ENCODE measurements around the gene POLRMT.
"Not testable (repeated sequence)": the region's sequence is repeated elsewhere in the genome, so short reads cannot be mapped to it uniquely, and the experiment has no call there.

POLRMT gene

DNA sequence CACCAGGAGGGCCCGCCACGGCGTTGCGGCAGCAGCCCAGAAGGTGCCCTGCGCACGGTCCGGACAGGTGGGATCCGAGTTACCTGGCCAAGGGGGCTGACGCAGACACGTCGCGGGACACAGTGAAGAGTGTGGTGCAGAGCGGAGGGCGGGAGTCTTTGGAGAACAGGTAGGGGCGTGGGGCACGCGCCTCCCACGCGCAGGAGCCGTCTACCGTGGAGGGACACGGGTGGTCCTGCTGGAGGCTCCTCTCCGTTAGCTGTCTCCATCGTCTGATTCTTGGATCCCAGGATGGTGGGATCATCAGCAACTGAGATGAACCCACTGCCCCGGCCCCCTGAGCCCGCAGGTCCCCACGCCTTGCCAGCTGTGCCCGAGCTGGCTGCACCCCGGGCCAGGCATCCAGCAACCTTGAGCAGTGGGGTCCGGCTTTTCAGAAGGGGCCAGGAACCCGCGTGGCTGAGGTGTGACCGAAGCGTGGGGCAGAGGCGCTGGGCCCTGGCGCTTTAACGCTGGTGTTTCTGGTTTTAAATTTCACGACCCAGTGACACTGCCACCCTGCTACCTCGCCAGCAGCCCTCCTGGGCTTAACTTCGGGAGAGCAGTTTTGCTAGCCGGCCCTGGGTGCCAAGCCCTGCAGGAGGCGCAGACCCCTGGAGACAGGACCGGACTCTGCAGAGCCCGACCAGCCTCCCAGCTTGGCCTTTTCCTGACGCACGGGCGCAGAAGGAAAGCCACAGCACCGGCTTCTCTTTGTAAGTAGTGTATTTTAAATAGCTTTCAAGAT lies 13.6 kb upstream of the POLRMT start:
- DNase-seq = no peak

DNA sequence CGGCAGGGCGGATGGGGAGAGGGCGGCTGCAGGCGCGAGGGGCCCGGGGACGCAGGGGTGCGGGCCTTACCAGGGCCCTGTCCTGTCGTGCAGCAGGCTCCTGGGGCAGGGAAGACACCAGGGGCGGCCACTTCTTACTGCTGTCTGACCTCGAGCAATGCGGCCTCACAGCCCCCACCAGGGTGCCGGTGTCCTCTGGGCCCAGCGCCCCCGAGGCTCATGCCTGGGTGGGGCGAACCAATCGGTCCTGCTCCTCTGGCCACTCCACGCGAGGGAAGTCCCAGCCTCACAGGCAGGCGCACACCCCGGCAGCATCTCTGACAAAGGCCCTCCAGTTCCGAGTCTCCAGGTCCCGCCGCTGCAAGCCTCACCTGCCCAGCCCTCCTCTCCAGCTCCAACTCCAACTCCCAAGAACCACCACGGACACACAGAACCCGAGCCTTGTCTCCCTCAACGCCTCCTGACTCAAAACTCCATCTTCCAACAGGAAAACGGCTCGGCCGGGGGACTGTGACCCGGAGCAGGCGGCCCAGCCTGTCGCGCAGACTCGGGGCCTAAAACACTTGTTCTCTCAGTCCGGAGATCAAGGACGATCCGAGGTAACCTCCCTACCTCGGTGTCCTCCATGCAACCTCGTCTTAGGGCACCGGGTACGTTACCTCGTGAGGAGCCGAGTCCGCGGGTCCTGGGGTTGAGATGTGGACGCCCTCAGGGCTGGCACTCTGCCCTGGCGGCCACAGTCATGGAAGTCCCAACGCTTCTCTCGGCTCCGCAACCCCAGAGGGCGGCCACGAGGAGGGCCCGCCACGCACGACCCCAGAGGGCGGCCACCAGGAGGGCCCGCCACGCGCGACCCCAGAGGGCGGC lies 12.8 kb upstream of the POLRMT start:
- DNase-seq = no peak

DNA sequence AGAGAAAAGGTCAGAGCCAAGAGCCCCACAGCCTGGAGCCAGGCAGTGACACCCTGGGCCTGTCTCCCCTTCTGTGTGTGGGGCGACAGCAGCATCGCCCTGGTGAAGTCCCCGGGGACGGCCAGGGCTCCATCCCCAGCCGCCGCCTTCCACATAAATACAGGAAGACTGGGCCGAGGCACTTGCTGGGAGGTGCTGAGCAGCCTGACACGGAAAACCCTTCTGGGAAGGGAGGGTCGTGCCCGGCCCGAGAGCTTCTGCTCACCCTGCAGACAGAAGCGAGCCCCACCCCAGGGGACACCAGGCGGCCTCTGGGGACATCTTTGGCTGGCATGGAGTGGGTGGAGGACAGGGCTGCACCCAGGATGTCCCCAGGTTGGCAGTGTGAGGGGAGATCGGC lies 11.5 kb upstream of the POLRMT start:
- DNase-seq = no peak

DNA sequence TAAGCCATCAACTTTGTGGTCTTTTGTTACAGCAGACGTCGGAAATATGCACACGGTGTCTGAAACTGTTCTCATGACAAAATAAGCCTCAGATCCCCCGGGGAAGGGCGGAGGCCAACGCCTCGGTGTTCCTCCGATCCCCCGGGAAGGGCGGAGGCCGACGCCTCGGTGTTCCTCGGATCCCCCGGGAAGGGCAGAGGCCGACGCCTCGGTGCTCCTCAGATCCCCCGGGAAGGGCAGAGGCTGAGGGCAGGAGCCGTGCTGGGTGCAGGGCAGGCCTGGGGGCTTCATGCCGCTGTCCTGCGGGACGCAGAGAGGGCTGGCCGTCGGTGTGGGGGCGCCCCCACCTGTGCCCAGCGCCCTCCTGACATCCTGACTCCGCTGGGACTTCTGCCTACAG lies 11.0 kb upstream of the POLRMT start:
- DNase-seq = no peak

DNA sequence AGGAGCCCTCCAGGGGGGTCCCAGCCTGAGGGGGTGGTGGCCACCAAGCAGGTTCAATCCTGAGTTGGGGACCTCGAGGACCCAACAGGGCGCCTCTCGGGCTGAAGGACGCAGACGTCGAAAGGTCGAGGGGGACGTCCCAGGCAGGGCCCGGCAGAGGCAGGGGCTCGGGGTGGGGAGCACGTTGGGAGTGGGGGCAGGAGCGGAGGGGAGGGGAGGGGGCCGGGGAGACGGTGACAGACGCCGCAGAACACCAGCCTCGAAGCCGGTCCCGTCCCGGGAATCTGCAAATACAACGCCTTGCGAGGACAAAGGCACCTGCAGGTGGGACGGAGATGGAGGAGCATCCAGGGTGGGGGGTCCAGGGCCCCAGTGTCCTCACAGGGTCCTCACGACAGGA lies 10.4 kb upstream of the POLRMT start:
- no peak for DNase-seq

DNA sequence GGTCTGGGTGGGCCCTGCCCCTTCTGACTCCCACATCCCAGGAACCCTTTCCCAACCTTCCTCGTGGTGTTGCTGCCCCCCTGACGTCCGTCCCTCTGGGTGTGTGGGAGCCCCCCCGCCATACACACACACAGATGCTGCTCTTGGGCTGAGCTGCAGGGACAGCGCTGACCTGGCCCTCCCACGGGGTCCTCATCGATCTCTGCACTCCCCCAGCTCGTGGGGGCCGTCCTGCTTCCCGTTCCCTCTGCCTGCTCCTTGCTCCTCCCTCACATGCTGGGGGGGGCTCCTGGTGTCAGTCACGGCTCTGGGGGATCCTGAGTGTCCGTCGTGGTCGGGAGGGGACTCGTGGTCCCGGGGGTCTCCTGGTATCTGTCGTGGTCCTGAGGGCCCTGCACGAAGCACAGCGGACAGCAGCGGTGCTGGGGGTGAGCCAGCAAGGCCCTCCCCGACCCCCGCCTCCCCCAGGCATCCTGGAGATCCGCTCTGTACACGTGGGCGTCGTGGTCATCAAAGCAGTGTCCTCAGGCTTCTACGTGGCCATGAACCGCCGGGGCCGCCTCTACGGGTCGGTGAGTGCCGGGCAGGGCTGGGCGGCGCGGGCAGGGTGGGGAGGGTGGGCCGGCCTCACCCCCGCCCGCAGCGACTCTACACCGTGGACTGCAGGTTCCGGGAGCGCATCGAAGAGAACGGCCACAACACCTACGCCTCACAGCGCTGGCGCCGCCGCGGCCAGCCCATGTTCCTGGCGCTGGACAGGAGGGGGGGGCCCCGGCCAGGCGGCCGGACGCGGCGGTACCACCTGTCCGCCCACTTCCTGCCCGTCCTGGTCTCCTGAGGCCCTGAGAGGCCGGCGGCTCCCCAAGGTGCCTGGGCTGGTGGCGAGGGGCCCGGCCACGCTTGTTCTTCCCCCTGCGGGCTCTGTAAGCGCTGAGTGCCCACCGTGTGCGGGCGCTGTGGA lies 9.7 kb upstream of the POLRMT start:
- no peak for DNase-seq

DNA sequence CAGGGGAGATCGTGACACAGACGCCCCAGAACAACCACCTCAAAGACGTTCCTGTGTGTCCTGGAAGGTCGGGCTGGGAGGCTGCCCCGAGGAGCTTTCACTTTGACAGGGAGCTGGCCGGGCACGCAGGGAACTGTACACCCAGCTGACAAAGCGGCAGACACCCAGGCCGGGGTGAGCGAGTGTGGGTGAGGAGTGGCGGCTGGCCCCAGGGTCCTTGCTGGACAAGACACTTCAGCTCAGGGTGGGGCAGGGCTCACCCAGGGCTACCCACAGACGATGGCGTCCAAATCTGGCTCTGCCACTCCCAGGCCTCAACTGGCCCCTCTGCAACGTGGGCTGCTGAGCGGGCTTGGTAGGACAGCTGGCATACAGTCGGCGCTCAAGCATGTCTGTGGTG lies 8.4 kb upstream of the POLRMT start:
- no peak for DNase-seq

DNA sequence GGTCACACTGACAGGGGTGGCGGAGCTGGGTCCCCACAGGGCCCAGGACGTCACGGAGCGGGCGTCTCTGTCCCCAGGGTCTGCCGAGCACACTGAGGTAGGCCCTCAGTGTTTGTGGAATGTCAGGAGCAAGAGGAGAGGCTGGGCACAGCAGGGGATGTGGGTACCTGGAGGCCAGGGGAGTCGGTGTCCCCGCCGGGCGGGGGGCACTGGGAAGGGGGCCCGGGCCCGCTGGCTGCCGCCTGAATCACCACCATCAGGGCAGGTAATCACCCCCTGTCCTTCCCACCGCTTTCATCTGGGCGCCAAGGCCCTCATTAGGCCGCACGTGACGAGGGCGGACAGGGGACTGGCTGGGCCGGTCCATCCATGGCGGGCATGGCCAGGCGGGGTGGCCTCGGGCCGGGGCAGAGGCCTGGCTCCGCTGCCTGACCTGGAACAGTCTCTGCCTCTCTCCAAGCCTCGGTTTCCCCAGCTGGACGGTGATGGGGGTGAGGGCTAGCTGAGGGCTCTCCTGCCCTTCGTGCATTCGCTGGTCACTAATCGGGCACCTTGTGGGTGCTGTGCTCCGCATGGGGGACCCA lies 7.4 kb upstream of the POLRMT start:
- no peak for DNase-seq

DNA sequence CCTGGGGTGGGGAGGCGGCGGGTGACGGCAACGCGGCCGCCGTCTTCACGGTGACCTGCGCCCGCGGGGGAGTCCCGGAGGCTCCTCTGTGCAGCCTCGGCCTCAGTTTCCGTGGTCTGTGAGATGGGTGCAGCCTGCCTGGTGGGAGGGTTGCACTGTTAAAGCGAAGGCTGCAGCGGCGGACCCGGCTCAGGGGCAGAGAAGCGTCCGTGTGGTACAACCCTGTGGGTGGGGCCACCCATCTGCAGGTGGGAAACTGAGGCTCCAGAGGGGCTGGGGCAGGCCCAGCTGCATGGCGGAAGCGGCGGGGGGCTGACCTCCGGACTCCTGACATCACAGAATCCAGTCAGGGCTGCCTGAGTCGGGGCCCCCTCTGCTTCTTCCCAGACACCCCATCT lies 6.8 kb upstream of the POLRMT start:
- no peak for DNase-seq

DNA sequence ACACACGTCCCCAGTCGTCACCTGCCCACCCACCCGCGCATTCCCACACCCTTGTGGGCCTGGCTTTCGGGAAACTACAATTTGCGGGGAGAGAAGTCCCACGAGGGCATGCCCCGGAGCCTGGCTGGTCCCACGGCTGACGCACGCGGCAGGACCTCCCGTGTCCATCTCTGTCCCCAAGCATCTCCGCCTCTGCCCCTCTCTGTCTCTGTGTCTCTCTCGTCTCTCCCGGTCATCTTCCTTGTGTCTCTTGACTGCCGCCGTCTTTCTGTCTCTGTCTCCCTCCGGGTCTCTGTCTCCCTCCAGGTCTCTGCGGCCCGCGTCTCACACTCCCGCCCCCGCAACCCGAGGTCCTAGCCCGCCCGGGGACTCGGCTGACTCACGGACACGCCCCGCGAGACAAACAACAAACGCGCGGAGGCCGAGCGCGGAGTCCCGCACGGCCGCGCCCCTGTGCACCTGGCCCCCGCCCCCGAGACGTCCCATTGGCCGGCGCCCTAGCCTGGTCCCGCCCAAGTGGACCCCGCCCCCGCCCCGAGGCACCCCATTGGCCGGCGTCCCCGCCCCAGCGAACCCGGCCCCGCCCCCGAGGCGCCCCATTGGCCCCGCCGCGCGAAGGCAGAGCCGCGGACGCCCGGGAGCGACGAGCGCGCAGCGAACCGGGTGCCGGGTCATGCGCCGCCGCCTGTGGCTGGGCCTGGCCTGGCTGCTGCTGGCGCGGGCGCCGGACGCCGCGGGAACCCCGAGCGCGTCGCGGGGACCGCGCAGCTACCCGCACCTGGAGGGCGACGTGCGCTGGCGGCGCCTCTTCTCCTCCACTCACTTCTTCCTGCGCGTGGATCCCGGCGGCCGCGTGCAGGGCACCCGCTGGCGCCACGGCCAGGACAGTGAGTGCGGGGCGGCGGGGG lies 6.2 kb upstream of the POLRMT start, which contains the start of gene FGF22:
TSS of gene FGF22 (plus strand) at position 627 of the 908 bp plus-strand sequence. CDS start at position 674, 47 bp downstream.
- DNase-seq = peak; percentile 35

DNA sequence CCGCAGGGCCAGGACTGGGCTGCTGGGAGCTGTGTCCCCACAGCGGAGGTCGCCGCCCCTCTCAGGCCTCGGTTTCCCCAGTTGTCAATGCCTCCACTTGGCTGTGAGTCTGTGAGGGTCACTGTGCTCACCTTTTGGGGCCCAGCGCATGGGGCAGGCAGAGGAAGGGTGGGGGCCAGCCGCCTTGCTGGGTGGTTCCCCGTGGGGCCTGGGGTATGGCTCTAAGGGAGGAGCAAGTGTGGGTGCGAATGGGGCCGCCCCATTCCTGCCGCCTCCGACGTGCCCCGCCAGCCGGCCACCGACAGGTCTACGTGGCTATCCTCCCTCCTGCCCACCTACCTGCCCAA lies 5.5 kb upstream of the POLRMT start:
- DNase-seq = no peak

DNA sequence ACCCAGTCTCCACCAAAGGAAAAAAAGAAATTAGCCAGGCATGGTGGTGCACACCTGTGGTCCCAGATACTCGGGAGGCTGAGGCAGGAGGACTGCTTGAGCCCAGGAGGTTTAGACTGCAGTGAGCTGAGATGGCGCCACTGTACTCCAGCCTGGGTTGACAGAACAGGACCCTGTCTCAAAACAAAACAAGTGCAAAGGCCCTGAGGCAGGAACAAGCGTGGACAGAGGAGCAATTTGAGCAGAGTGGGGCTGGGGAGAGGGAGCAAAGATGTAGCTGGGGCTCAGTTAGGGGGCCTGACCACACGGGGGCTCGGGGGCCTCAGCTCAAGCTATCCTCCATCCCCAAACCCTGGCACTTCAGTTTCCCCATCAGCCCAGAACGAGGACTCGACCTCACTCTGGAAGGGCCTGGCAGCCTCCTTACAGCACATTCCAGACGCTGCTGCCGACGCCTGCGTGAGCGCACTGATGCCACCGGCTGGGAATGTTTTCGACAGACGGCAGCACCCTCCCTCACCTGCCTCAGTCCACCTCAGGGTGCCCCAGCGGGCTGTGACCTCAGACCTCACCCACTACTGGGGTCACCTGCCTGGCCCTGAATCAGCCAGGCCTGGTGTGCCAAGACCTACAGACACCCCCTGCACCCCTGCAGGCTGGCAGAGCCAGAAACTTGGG lies 1.8 kb upstream of the POLRMT start:
- no peak for DNase-seq

DNA sequence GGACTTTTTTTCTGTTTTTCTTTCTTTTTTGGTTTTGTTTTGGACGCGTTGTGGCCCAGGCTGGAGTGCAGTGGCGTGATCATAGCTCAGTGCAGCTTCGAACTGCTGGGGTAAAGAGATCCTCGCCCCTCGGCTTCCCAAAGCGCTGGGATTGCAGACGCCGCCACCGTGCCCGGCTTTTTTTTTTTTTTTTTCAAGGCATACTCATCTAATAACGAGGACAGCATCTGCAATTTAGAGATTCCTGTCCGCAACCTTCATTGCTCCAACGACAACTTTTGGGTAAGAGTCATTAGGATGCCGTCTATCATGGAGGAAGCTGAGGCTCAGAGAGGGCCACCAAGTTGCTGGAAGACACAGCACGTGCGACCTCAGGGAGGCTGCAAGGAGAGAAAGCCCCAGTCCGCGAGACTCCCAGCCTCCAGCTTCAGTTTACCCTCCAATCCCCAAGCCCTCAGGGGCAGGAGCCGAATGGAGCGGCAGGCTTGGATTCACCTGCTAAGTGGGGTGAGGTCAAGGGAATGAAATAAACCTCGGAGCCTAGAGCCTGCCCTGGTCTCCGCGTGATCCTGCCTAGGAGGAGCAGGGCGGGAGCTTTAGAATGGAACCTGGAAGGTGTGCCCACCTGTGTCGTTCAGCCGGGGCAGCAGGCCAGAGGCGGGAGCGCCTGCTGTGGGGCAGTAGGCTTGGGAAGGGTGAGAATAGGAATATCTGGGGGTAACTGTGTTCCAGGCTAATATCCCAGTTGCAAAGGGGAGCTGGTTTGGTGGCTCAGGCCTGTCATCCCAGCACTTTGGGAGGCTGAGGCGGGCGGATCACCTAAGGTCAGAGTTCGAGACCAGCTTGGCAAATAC lies 676 bp upstream of the POLRMT start:
- DNase-seq = no peak

DNA sequence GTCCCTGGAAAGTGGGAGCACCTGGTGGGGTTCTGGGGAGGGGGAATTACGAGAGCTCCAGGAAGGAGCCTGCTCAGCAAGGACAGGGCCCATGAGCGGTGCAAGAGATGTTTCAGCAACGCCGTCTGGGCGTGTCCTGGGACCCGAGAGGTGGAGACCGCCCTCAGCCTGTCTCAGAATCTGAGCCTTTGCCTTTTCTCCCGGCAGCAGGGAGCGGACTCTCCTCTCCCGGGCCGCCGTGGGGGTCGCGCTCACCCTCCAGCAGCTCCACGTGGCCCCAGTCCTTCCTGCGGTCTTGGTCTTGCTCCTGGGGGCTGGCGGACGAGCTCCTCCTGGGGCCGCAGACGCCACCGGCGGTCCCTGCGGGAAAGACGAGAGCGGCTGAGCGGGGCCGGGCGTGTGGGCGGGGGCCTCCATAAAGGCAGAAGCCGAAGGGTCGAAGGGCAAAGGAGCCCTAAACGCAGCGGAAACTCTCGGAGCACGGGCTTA lies 714 bp downstream of the POLRMT start:
- DNase-seq = no peak

DNA sequence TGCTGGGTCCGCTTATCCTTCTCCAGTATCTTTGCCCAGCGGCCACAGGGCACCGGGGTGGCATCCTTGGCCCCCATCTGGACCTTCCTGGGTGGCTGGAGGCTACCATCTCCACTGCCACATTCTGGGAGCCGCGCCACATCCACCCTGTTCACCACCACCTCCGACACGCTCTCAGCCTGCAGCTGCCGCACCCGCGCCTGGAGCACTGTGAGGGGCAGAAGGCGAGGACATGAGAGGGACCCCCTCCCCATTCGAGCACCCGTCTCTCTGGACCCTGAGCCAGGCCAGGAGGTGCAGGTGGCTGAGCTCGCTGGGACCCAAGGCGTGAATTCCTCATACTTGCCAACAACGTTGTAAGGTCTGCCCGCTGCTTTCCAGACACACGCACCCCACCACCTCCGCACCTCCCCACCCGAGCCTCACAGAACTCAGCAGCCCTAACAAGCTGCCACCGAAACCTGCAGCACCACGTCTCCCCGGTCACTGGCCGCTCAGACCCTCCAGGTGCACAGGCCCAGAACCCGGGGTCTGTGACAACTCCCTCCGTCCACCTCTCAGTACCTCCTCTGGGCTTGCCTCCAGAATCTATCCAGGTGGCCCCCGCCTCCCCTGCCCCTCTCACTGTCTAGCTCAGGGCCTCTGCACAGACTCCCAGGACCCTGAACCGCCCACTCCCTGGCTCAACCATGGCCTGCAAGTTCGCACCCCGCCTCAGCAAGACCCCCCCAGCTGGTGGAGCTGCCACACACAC lies 3.2 kb downstream of the POLRMT start:
- no peak for DNase-seq

DNA sequence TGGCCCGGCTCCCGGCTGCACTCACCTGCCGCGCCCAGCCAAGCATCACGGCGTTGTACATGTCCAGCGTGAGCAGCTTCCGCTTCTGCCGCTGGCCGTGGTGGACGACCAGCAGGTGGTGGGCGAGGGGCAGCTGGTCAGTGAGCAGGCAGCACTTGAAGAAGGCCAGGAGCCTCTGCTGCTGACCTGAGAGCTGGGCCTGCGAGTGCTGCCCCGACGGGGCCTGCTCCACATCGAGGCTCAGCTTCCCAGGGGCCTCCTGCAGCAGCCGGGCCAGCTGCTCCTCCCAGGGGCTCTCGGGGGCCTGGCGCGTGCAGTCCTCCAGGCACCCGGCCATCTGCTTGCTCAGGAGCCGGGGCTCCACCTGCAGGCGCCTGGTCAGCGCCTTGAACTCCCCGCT lies 3.8 kb downstream of the POLRMT start:
- DNase-seq = peak; percentile 61

DNA sequence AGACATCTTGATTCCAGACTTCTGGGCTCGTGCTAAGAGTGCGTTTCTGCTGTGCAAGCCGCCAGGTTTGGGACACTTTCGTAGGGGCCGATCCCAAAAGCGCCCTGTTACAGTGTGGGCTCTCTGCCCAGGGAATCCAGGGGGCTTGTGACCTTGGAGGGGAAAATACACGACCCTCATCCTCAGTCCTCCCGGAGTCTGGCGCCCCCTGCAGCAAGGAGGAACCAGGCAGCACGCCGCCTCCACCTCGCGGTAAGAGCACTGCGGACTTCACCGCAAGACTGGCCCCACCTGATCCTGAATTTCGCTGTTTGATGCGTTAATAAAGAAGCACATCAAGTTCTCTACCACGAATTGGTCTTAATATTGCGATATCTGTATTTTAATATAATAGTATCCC lies 5.2 kb downstream of the POLRMT start:
- DNase-seq = no peak

DNA sequence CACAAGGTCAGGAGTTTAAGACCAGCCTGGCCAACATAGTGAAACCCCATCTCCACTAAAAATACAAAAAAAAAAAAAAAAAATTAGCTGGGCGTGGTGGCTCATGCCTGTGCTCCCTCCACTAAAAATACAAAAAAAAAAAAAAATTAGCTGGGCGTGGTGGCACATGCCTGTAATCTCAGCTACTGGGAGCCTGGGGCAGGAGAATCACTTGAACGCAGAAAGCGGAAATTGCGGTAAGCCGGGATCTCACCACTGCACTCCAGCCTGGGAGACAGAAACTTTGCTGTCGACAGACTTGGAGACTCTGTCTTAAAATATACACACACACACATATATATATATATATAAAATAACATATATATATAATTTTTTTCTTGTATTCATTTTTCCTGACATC lies 6.8 kb downstream of the POLRMT start:
- DNase-seq = not testable (repeated sequence)

DNA sequence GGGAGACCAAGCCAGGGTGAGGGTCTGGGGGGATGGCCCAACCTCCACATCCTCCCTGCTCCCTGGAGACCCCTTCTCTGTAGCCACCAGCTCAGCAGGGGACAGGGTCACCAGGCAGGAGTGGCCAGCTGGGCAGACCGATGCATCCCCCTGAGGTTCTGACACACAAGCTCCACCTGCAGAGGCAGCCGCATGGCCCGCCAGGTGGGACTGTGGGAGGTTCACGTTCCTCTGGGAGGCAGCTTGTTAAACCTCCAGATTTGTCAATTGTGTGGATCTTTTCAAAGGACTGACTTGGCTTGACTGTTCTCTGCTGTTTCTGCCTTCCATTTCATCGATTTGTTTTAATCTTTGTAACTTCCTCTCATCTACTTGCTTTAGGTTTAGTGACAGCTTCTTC lies 8.1 kb downstream of the POLRMT start:
- no peak for DNase-seq
